Subcutaneous adipose tissue (tissue), 4 donors: ENCODE measurements around the gene FNDC11. TPM values are rescaled to one million over a fixed set of nuclear protein-coding genes. Genes with fewer than 3 reads are reported as not detected.

ENCODE experiments used
- total RNA-seq, 4 donors: library from RNA; depleted of rRNA; stranded (reverse); fragments of >200 nt; gene quantifications; one replicate each; pipeline ENCODE4 v1.1.0, GENCODE V29; 2016
- TF ChIP-seq, protein P1 (sequence below): fragments of 450-650 bp; IDR thresholded peaks from one replicate; pipeline ENCODE4 v1.5.1; 2016; ENCODE audit warnings: low read depth, mild to moderate bottlenecking, control low read depth, antibody characterized with exemption, moderate library complexity

The FNDC11 gene
- total RNA-seq, 4 donors from 2014 or later: 0.75 TPM; not detected in 3

DNA sequence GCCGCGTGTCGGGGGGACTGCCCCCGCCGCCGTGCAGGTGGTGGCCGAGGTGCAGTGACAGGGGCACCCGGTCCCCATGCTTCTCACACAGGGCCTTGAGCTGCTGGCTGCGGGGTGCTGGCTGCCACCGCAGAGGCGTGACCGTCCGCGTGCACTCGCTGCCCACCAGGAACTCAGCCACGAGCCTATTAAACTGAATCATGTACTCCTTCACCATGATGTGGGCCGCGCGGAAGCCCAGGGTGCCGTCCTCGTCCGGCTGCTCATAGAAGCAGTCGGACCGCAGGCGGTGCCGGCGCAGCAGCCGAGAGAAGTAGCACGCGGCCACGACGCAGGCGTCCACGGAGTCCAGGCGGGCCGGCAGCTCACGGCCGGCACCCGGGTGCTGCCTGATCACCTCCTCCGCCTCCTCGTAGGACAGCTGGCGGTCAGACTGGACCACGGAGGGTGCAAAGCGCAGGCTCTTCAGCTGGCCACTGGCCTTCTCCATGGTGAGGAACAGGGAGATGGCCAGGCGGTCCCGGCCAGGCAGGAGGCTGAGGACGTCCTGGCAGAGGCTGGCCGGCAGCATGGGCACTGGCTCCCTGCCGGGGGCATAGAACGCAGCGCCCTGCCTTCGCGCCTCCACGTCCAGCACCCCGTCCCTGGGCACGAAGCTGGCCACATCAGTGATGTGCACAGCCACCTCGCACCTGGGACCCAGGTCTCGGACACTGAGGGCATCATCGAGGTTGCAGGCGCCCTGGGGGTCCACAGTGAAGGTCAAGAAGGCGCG lies 10.3 kb downstream of the FNDC11 start:
- TF ChIP-seq, protein P1, sequence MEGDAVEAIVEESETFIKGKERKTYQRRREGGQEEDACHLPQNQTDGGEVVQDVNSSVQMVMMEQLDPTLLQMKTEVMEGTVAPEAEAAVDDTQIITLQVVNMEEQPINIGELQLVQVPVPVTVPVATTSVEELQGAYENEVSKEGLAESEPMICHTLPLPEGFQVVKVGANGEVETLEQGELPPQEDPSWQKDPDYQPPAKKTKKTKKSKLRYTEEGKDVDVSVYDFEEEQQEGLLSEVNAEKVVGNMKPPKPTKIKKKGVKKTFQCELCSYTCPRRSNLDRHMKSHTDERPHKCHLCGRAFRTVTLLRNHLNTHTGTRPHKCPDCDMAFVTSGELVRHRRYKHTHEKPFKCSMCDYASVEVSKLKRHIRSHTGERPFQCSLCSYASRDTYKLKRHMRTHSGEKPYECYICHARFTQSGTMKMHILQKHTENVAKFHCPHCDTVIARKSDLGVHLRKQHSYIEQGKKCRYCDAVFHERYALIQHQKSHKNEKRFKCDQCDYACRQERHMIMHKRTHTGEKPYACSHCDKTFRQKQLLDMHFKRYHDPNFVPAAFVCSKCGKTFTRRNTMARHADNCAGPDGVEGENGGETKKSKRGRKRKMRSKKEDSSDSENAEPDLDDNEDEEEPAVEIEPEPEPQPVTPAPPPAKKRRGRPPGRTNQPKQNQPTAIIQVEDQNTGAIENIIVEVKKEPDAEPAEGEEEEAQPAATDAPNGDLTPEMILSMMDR: no peak

DNA sequence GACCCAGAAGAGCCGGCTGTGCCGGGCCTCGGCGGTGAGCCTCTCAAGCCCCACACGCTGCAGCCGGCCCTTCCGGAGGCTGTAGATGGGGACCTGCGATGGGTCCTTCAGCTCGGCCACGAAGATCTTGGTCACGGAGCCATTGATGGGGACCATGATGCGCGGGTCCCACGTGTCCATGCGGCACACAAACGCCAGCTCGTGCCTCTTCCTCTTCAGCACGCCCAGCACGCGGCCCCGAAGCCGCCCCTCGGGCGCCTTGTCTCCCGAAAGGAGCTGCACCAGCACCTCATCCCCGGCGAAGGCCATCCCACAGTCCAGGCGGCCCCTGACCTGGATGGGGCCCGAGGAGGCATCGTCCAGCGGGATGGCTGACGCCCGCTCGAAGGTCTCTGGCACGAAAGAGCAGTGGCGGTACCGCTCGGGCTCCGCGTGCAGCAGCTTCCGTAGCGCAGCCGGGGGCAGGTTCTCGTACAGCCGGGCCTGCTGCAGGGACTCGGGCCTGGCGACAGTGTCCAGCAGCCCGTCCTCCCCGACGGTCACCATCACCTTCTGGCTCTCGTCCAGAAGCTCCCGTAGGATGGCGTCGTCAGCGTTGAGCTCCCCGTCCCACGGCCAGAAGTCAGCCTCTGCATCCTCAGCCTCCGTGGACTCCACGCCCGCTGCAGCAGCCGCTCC lies 11.2 kb downstream of the FNDC11 start:
- TF ChIP-seq, protein P1: no peak

DNA sequence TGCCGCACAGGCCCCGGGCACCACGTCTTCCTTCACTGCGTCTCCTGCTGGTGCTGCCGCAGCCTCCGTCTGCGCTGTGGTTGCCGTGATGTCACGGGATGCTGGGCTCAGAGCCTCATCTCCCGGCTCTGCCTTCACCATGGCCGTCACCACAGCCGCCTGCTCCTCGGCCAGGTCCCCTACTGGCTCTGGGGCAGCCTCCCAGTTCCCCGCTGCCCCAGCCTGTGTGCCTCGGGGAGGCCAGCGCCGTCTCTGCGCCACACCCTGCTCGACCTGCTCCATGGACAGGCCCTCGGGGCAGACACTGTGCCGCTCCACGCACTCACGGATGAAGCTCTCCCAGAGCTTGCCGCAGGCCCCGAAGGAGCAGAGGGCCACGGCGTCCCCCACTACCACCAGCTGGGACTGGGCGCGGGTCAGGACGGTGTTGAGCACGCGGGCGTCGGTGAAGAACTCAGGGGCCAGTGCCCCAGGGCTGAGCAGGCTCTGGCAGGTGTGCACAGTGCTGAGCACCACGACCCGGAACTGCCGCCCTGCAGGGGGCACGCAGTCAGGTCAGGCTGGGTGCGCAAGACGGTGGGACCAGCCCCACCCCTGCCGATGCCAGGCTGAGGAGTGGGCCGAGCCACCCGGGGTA lies 11.9 kb downstream of the FNDC11 start:
- TF ChIP-seq, protein P1: no peak

DNA sequence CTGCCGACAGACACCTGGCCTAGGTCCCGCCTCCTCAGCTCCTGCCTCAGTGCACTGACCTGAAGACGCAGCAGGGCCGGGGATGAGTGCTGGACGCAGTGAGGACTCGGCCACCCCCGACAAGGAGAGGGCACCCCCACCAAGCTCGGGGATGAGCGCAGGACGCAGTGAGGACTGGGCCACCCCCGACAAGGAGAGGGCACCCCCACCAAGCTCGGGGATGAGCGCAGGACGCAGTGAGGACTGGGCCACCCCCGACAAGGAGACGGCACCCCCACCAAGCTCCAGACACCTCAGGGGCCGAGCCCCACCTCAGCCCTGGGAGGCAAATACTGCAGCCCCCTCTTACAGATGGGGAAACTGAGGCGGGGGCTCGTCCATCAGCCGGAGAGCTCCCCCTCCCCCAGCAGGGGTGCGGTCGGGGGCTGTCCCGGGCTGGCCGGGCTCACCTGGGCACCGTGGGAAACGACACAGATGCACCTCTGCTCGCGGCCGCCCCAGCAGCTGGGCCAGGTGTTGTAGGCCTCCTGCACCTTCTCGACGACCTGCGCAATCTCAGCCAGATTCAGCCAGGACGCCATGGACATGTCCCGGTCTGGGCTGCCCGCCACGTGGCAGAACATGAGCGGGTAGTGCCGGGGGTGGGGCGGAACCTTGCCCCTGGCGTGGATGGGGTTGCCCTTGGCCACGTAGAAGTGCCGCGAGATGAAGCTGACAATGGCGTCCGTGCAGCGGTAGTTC lies 12.6 kb downstream of the FNDC11 start:
- TF ChIP-seq, protein P1: no peak

DNA sequence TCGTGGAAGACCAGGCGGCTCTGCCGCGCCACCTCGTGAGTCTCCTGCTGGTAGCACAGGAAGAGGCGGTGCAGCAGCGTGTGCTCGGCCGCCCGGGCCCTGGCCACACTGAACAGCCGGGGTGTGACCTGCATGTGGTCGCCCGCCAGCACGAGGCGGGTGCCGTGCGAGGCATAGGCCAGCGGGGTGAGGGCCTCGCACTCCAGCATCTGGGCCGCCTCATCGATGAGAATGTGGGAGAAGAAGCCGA lies 13.1 kb downstream of the FNDC11 start:
- TF ChIP-seq, protein P1: no peak

DNA sequence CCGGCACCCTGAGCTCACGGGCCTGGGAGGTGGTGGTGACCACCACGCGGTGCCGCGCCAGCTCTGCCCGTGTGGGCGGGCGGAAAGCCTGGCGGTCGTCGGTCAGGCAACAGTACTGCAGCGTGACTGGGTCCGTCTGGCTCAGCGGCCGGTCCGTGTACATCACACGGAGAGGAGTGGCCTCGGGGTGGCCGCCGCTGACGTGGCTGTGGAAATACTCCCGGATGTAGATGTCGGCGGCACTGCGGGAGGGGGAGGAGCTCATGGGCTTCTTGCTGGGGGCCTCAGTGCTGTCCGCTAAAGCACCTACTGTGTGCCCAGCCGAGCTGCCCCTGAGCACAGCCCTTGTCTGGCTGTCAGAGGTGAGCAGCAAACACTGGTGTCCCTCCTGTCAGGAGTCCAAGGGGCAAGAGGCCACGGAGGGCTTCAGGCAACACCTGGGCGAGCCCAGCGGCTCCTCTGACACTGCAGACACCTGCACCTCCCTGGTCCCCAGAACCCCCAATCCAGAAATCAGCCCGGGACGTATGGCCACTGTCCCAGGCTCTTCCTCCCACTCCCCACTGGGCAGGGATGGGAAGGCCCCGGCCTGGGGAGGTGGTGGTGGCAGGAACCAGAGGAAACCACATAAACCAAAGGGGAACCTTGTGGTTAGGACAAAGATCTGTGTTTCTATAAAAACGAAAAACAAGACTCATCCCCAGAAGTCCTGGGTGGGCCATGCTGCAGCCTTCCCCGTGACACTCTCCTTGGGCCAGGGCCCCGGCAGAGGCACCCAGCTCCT lies 13.6 kb downstream of the FNDC11 start:
- TF ChIP-seq, protein P1: no peak
